ENCODE results near the gene CAMKMT. TPM values are rescaled to one million over a fixed set of nuclear protein-coding genes. Genes with fewer than 3 reads are reported as not detected.

Gene CAMKMT
- total and polyA plus RNA-seq, 8 donors: 1.4 to 27.4 (median 6.2) TPM

DNA sequence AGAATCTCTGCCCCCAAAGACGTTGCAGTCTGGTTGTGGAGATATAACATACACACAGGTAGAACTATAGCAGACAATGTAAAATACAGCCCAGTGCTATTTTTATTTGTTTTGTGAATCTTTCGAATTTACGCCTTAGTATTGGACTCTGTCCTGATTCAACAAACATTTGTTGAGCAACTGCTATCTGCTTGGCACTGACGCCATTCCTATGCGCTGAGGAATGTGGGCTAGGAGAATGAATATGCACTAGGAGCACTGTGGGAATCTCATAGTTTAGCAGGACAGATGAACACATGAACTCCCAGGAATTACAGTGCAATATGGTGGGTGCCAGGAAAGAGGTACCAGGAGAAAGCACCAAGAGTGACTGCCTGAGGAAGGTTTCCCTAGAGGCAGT lies 398.1 kb downstream of the CAMKMT start:
- Histone ChIP-seq H3K36me3 (no peaks in the 10 kb centered on the region), H3K4me1 (no peaks in the 10 kb centered on the region), H3K27me3 (no peaks in the 10 kb centered on the region), H3K27ac (no peak overlapping the region), H3K4me3 (no peak overlapping the region), H3K9me3 (no peaks in the 10 kb centered on the region)
- no peak for TF ChIP-seq EP300 (IDR thresholded peaks at IDR 0.05)
- TF ChIP-seq, protein P1, sequence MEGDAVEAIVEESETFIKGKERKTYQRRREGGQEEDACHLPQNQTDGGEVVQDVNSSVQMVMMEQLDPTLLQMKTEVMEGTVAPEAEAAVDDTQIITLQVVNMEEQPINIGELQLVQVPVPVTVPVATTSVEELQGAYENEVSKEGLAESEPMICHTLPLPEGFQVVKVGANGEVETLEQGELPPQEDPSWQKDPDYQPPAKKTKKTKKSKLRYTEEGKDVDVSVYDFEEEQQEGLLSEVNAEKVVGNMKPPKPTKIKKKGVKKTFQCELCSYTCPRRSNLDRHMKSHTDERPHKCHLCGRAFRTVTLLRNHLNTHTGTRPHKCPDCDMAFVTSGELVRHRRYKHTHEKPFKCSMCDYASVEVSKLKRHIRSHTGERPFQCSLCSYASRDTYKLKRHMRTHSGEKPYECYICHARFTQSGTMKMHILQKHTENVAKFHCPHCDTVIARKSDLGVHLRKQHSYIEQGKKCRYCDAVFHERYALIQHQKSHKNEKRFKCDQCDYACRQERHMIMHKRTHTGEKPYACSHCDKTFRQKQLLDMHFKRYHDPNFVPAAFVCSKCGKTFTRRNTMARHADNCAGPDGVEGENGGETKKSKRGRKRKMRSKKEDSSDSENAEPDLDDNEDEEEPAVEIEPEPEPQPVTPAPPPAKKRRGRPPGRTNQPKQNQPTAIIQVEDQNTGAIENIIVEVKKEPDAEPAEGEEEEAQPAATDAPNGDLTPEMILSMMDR (IDR thresholded peaks at IDR 0.05): no peak
- no peak for TF ChIP-seq POLR2AphosphoS5 (IDR thresholded peaks at IDR 0.05)
- no peak for TF ChIP-seq POLR2A (IDR thresholded peaks at IDR 0.05)
- intact Hi-C loops (cut with DNase I; ENCODE audit: low total_unique reads): no loop called here
- DNase-seq: no peak
- 61 to 71% (median 70%) methylated on average over 5 of the region's 5 CpGs for WGBS, 5 donors

GRCh38 chr2:44763275-44763782 lies 401.6 kb downstream of the CAMKMT start:
- DNase-seq: no peak
- H3K4me3 ChIP-seq: no peak overlapping the region
- 63 to 77% (median 70%) methylated on average over 8 of the region's 8 CpGs for WGBS, 5 donors
- intact Hi-C loops (cut with DNase I; ENCODE audit: low total_unique reads): no loop called here
- no peaks in the 10 kb centered on the region for H3K4me1 ChIP-seq
- TF ChIP-seq POLR2AphosphoS5 (IDR thresholded peaks at IDR 0.05) (no peak), EP300 (IDR thresholded peaks at IDR 0.05) (no peak), POLR2A (IDR thresholded peaks at IDR 0.05) (no peak)
- TF ChIP-seq, protein P1 (IDR thresholded peaks at IDR 0.05): no peak
- no peaks in the 10 kb centered on the region for H3K9me3 ChIP-seq
- H3K27me3 ChIP-seq: peaks cover 0 to 7% (median under 1%) of the 10 kb centered on the region in 3 donors
- H3K36me3 ChIP-seq: no peaks in the 10 kb centered on the region
- H3K27ac ChIP-seq: no peak overlapping the region

DNA sequence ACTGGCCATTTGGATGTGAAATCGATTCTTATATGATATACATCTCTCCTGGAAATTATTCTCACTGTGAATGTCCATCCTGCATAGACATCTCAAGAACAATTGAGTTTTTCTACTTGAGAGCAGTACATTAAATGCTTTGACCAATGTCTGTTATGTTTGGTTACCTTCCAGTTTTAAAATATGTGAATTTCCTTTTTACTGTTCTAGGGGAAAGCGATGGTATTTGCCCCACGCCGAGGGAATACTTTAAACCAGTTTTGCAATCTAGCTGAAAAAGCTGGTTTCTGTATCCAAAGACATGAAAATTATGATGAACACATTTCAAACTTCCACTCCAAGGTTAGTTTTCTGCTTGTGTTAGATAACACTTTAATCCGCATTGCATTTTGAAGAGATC lies 404.5 kb downstream of the CAMKMT start:
- H3K27me3 ChIP-seq: peaks cover 0 to 13% (median 3%) of the 10 kb centered on the region in 3 donors
- DNase-seq: no peak
- intact Hi-C loops (cut with DNase I; ENCODE audit: low total_unique reads): no loop called here
- WGBS, 5 donors: 88 to 95% (median 94%) methylated on average over 5 of the region's 5 CpGs
- H3K27ac ChIP-seq: no peak overlapping the region
- no peak overlapping the region for H3K4me3 ChIP-seq
- no peaks in the 10 kb centered on the region for H3K9me3 ChIP-seq
- H3K36me3 ChIP-seq: no peaks in the 10 kb centered on the region
- H3K4me1 ChIP-seq: no peaks in the 10 kb centered on the region
- TF ChIP-seq POLR2AphosphoS5 (IDR thresholded peaks at IDR 0.05): no peak
- TF ChIP-seq, protein P1 (IDR thresholded peaks at IDR 0.05): no peak
- no peak for TF ChIP-seq EP300 (IDR thresholded peaks at IDR 0.05)

GRCh38 chr2:44766777-44767176 lies 405.0 kb downstream of the CAMKMT start:
- H3K4me3 ChIP-seq: no peak overlapping the region
- no peak for DNase-seq
- no peaks in the 10 kb centered on the region for H3K9me3 ChIP-seq
- H3K4me1 ChIP-seq: no peaks in the 10 kb centered on the region
- TF ChIP-seq EP300 (IDR thresholded peaks at IDR 0.05) (no peak), POLR2AphosphoS5 (IDR thresholded peaks at IDR 0.05) (no peak), POLR2A (IDR thresholded peaks at IDR 0.05) (no peak)
- TF ChIP-seq, protein P1 (IDR thresholded peaks at IDR 0.05): no peak
- no peak overlapping the region for H3K27ac ChIP-seq
- 87 to 94% (median 93%) methylated on average over 1 of the region's 1 CpG for WGBS, 5 donors
- peaks cover 0 to 13% (median 3%) of the 10 kb centered on the region in 3 donors for H3K27me3 ChIP-seq
- H3K36me3 ChIP-seq: no peaks in the 10 kb centered on the region
- intact Hi-C loops (cut with DNase I; ENCODE audit: low total_unique reads): no loop called here
